SJCRH30 (cell line): ENCODE measurements around the gene FLII. TPM values are rescaled to one million over a fixed set of nuclear protein-coding genes. Genes with fewer than 3 reads are reported as not detected.

Experiments
- DNase-seq, 2 experiments: peaks; one replicate each; pipeline ENCODE4 v3.0.0-alpha.2; 2015 to 2020
- H3K27ac ChIP-seq: fragments of 250-450 bp; sonication (Bioruptor Pico); 2 replicates; pipeline ENCODE4 v1.5.1; 2020; ENCODE audit warnings: mild to moderate bottlenecking, moderate library complexity
- H3K27me3 ChIP-seq: fragments of 250-450 bp; sonication (Bioruptor Pico); 2 replicates; pipeline ENCODE4 v1.5.1; 2020; ENCODE audit warnings: mild to moderate bottlenecking, moderate library complexity
- H3K36me3 ChIP-seq: fragments of 250-450 bp; sonication (Bioruptor Pico); 2 replicates; pipeline ENCODE4 v1.5.1; 2020; ENCODE audit warnings: mild to moderate bottlenecking, moderate library complexity
- H3K4me1 ChIP-seq: fragments of 250-450 bp; sonication (Bioruptor Pico); 2 replicates; pipeline ENCODE4 v1.5.1; 2020; ENCODE audit warnings: mild to moderate bottlenecking, moderate library complexity
- H3K4me3 ChIP-seq: fragments of 250-450 bp; sonication (Bioruptor Pico); 2 replicates; pipeline ENCODE4 v1.5.1; 2020; ENCODE audit warnings: mild to moderate bottlenecking, moderate library complexity
- H3K9me3 ChIP-seq: fragments of 250-450 bp; sonication (Bioruptor Pico); replicated peaks from 2 replicates; pipeline ENCODE4 v1.5.1; 2020; ENCODE audit warnings: mild to moderate bottlenecking, moderate library complexity
- total RNA-seq: library from RNA; depleted of rRNA; stranded (reverse); fragments of >200 nt; shearing (Covaris generic); gene quantifications from 2 replicates; pipeline ENCODE4 v1.2.3, GENCODE V29; 2014

FLII gene
- total RNA-seq, 1 experiment from 2014 or later = 288 TPM

DNA sequence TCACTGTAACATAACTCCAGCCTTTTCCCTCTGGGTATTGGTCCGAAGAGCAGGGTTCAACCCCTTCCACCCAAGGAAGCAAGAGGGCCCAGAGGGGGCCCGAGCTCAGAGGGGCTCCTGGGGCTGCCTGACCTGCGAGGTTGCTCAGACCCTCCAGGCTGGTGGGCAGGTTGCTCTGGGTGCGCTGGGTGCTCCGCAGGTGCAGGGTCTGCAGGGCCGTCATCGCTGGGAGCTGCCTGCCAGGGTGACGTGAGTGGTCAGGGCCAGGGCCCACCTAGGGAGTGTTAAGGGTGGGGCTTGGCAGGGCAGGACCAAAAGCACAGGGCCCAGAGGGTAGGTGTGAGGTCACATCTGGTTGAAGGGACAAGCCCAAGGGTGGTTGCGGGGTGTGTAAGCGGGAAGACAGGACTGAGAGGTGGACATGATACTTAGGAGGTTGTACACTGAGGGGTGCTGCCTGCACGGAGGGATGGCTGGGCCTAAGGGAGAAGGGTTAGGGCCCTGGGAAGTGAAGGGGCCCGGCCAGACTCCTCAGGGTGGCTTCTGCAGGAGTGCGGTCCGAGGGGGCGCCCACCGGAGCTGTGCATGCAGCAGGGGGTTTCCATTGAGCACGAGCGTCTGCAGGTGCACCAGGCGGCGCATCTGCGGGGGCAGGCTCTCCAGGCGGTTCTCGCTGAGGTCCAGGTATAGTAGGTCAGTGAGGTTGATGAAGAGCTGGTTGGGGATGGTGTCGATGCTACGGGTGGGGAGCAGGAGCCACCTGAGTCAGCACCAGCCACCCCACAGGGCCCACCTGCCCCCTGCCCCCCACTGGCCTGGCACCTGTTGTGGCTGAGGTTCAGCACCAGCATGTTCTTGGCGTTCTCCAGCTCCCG lies 4.4 kb downstream of the FLII start:
- Histone ChIP-seq H3K9me3 (no peaks in the 10 kb centered on the region), H3K36me3 (peaks cover 65% of the 10 kb centered on the region), H3K27ac (no peak overlapping the region), H3K4me1 (peaks cover 4% of the 10 kb centered on the region; the same call in 1 of the 2 replicates), H3K4me3 (no peak overlapping the region), H3K27me3 (no peaks in the 10 kb centered on the region)
- no peak for DNase-seq

DNA sequence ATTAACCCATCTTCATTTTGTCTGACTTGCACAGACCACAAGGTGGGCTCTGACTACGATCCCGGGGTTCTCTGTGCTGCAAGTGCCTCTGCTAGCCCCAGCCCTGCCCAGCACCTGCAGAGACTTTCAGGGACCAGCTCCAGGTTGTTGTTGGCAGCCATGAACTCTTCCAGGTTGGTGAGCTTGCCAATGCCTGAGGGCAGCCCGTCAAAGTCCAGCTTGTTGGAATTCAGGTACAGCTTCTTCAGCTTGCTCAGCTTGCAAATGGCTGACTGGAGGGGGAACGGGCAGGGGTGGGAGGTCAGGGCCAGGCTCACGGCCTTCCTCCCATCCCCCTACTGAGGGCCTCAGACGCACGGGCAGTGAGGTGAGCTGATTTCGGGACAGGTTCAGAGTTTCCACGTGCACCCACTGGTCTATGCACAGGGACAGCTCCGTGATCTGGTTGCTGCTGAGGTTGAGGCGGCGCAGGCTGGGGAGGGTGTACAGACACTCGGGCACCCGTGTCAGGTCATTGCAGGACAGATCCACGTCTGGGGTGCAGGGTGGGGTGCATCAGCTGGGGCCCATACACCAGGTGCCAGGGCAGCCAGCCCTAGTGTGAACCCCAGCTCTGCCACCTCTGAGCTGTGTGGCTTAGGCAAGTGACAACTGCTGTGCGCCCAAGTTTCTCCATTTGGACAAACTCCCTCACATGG lies 5.2 kb downstream of the FLII start:
- no peak overlapping the region for H3K27ac ChIP-seq
- peaks cover 73% of the 10 kb centered on the region for H3K36me3 ChIP-seq
- no peaks in the 10 kb centered on the region for H3K27me3 ChIP-seq
- H3K4me1 ChIP-seq = peaks cover 4% of the 10 kb centered on the region; the same call in 1 of the 2 replicates
- H3K4me3 ChIP-seq = no peak overlapping the region
- DNase-seq = no peak
- no peaks in the 10 kb centered on the region for H3K9me3 ChIP-seq

DNA sequence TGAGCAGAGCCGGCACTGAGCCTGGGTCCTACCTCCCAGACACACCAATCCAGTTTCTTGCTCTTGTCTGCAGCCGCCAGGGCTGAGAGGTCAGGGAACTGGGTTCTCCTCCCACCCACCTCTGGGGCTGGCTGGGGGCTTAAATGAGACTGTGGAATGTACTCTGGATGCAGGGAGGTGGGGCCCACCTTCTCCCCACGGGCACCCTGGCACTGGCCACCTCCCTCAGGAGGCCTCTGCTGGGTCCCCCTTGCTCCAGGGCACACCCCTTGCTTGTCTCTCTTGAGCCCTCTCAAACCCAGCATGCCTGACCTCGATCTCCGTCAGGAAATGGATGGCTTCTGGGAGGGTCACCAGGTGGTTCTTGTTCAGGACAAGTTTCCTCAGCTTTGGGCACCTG lies 6.4 kb downstream of the FLII start:
- Histone ChIP-seq H3K4me1 (no peaks in the 10 kb centered on the region; the same call in 1 of the 2 replicates), H3K27me3 (no peaks in the 10 kb centered on the region), H3K27ac (no peak overlapping the region), H3K4me3 (no peak overlapping the region), H3K9me3 (no peaks in the 10 kb centered on the region), H3K36me3 (peaks cover 83% of the 10 kb centered on the region)
- DNase-seq = no peak

DNA sequence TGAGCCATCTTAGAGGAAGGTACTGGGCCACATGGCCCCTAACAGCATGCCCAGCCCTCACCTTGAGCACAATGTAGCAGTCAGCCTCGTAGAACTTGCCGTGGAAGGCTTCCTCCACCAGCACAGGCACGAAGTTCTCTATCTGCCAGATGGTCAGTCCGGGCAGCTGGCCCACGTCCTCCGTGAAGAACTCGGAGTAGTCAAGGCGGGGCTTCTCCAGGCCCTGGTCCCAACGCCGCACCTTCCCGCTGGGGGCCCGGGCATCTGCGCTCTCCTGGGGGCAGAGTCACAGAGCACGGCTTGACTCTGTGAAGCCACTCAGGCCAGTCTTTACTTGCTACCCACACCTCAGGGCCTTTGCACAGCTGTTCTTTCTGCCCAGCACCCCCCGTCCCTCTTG lies 7.3 kb downstream of the FLII start:
- H3K27me3 ChIP-seq = no peaks in the 10 kb centered on the region
- DNase-seq = no peak
- H3K9me3 ChIP-seq = no peaks in the 10 kb centered on the region
- no peaks in the 10 kb centered on the region for H3K4me1 ChIP-seq
- no peak overlapping the region for H3K27ac ChIP-seq
- peaks cover 90% of the 10 kb centered on the region for H3K36me3 ChIP-seq
- H3K4me3 ChIP-seq = no peak overlapping the region

DNA sequence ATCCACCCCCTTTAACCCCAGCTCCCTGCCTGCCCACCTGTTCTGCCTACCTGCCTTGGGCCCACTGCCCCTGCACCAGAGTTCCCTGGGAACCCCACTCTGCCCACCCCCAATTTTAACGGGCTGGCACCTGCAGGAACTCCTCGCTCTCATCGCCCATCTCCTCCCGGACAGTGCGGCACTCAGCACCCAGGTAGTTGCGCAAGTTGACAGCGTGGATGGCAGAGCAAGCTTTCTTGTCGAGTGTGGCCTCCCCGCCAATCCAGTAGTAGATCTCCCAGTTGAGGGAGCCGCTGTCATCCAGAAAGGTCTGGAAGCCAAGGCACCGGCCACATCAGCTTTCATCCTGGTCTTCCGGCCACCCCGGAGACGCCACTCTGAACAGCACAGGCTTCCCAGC lies 7.8 kb downstream of the FLII start:
- no peaks in the 10 kb centered on the region for H3K4me1 ChIP-seq
- no peaks in the 10 kb centered on the region for H3K27me3 ChIP-seq
- H3K4me3 ChIP-seq = no peak overlapping the region
- no peaks in the 10 kb centered on the region for H3K9me3 ChIP-seq
- peaks cover 91% of the 10 kb centered on the region for H3K36me3 ChIP-seq
- no peak for DNase-seq
- no peak overlapping the region for H3K27ac ChIP-seq

DNA sequence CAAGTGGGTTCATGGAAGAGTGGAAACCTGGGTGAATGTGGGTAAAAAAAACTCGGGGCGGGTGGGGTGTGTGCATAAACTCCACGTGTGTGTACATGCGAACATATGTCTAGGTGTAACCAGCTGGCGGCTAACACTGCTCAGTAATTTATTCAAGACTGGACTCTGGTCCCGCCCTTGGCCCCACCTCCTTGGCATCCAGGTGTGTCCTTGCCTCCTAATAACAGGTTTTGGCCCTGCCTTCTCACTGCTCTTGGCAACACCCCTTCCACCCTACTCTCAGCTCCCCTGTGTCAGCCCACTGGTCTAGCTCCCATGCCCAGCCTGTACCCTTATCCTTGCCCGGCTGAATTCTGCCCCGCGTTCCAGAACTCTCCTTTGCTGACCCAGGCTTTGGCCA lies 8.3 kb downstream of the FLII start:
- no peak for DNase-seq
- H3K4me1 ChIP-seq = no peaks in the 10 kb centered on the region
- H3K27me3 ChIP-seq = no peaks in the 10 kb centered on the region
- H3K4me3 ChIP-seq = no peak overlapping the region
- peaks cover 91% of the 10 kb centered on the region for H3K36me3 ChIP-seq
- H3K27ac ChIP-seq = no peak overlapping the region
- H3K9me3 ChIP-seq = no peaks in the 10 kb centered on the region

DNA sequence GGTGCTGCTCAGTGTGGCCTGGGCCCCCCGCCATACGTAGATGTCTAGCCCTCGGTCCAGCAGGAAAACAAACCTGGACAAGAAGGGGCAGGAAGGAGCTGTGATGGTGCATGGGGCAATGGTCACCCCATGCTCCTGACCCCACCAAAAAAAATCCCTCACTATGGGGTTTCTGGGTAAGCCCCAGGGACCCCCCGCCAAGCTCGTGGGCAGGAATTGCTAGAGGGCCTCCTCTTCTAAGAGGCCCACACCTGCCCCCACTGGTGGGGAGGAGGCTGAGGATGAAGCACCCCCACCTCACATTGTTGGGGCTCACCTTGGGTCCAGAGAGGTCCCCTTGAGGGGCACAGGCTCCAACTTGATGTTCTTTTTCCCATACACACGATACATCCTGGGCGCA lies 9.7 kb downstream of the FLII start:
- Histone ChIP-seq H3K27me3 (no peaks in the 10 kb centered on the region), H3K9me3 (no peaks in the 10 kb centered on the region), H3K36me3 (peaks cover 90% of the 10 kb centered on the region), H3K27ac (no peak overlapping the region), H3K4me3 (no peak overlapping the region), H3K4me1 (no peaks in the 10 kb centered on the region)
- no peak for DNase-seq

DNA sequence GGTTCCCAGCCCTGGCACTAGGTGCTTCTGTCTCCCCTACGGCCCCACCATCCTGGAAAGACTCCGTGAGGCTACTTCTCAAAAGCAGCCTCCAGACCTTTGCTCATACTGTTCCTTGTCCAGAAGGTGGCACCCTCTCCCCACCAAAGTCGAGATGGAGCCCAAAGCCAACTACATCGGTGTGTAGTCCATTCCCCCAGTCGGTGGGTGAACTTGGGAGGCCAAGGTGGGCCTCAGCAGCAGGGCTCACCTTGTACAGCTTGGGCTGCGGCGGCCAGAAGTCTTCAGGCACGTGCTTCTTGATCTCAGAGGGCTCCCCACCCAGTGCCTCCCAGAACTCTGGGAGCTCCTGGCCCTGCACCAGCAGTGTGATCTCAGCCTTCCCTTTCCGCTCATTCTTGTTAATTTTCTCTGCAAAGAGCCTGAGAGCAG lies 10.2 kb downstream of the FLII start:
- Histone ChIP-seq H3K4me3 (no peak overlapping the region), H3K27me3 (no peaks in the 10 kb centered on the region), H3K4me1 (no peaks in the 10 kb centered on the region), H3K36me3 (peaks cover 90% of the 10 kb centered on the region), H3K9me3 (no peaks in the 10 kb centered on the region), H3K27ac (no peak overlapping the region)
- peak; percentile 89 to 97 for DNase-seq

DNA sequence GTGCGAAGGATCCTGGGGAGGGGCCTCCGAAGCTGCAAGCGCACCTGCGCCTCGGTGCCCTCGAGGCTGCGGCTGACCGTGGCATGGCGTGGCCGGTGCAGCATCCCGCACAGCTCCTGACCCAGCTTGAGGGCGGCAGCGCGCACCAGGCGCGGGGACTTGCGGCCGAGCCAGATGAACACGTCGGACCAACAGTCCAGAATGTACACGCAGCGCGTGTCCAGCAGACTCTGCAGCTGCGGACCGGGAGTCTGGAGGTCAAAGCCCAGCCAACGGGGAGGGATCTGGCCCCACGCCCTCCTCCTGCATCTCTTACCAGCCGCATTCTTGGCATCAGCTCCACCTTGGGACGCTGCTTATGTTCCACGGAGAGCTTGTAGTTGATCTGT lies 10.9 kb downstream of the FLII start:
- no peaks in the 10 kb centered on the region for H3K27me3 ChIP-seq
- H3K9me3 ChIP-seq = no peaks in the 10 kb centered on the region
- no peak overlapping the region for H3K4me3 ChIP-seq
- DNase-seq = no peak
- peaks cover 90% of the 10 kb centered on the region for H3K36me3 ChIP-seq
- no peaks in the 10 kb centered on the region for H3K4me1 ChIP-seq
- no peak overlapping the region for H3K27ac ChIP-seq

DNA sequence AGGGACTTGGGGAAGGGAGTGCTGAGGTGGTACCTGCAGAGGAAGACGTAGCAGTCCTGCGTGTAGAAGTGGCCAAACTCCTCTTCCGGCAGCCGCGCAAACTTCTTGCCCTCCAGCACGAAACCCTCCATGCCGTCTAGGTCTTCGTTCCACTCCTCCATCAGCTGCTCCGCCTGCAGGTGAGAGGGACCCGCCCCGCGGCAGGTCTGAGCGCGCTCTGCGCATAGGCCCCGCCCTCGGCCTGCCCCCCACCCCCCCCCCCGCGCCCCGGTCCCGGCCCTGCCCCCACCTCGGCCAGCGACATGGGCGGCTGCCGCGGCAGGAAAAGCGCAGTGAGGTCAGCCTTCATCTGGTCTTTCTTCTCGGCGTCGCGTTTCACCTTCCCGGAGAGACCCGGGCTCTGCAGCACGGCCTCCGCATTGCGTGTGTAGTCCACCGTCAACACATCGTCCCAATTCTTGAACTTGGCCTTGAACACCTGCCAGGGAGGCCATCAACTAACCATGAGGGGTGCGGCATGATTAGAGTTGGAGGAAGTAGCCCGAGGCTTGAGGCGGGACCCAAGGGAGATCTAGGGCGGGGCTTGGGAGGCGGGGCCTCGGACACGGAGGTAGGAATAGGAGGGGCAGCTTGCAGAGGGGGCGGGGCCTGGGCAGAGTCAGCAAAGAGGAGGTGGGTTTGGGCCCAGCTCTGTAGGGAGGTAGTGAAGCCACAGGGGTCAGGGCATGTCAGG lies 11.5 kb downstream of the FLII start:
- no peaks in the 10 kb centered on the region for H3K27me3 ChIP-seq
- H3K4me1 ChIP-seq = no peaks in the 10 kb centered on the region
- H3K27ac ChIP-seq = no peak overlapping the region
- DNase-seq = peak; percentile 85 to 89
- peaks cover 86% of the 10 kb centered on the region for H3K36me3 ChIP-seq
- no peak overlapping the region for H3K4me3 ChIP-seq
- H3K9me3 ChIP-seq = no peaks in the 10 kb centered on the region

DNA sequence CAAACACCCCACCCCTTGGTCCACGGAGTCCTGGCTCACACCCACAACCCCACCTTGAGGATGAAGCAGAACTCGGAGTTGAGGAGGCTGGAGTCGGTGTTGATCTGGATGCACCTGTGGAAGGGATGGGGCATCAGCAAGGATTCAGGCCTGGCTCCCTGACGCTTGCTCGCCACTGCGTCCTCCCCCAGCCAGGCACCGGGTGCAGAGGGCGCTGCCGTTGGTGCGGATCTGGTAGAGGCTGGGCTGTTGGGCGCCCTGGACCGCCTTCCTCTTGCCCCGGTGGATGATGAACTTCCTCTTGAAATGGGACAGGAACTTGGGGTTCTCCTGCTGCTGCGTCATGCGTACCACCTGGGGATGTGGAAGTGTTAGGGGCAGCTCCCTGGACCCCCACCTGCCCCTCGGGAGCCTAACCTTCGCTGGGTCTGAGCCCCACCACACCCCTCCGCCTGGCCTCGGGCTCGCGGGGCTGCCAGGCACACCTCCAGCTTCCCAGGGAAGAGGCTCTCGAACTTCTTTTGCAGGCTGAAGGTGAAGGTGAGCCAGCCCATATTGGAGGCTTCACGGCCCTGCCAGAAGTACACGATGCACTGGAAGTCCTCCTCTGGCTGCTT lies 12.3 kb downstream of the FLII start:
- Histone ChIP-seq H3K4me1 (no peaks in the 10 kb centered on the region), H3K27me3 (no peaks in the 10 kb centered on the region), H3K9me3 (no peaks in the 10 kb centered on the region), H3K27ac (no peak overlapping the region), H3K4me3 (no peak overlapping the region), H3K36me3 (peaks cover 86% of the 10 kb centered on the region)
- DNase-seq = no peak

DNA sequence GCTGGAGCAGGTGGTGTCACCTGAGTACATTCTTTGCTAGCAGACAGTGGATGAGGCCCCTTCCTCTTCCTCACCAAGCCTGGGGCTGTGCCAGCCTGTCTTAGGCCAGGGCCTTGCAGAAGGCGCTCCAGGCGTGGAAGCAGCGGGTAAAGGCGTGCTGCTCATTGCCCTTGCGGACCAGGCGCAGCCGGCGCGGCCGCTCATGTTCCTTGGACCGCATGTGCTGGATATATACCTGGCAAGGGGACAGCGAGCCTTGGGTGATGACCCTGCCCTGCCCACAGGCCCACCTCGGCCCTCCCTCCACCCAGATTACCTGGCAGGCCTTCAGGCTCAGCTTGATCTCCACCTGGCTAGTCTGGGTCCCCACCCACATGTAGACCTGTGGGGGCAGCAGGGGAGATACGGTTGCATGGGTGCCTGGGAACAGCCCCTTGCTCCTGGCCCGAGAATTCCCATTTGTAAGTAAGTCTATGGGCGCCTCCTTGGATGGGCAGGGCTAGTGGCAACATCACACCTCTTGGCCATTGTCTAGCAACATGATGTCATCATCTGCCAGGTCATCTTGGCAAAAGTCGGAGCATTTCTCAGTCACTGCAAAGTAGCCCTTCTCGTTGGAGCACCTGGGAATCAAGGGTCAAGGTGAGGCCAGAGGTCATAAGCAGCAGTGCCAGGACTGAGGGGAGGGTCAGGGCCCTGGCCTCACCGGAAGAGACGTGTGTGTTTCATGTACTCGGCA lies 13.3 kb downstream of the FLII start:
- Histone ChIP-seq H3K9me3 (no peaks in the 10 kb centered on the region), H3K4me3 (no peak overlapping the region), H3K36me3 (peaks cover 84% of the 10 kb centered on the region), H3K4me1 (no peaks in the 10 kb centered on the region), H3K27ac (no peak overlapping the region), H3K27me3 (no peaks in the 10 kb centered on the region)
- DNase-seq = no peak

DNA sequence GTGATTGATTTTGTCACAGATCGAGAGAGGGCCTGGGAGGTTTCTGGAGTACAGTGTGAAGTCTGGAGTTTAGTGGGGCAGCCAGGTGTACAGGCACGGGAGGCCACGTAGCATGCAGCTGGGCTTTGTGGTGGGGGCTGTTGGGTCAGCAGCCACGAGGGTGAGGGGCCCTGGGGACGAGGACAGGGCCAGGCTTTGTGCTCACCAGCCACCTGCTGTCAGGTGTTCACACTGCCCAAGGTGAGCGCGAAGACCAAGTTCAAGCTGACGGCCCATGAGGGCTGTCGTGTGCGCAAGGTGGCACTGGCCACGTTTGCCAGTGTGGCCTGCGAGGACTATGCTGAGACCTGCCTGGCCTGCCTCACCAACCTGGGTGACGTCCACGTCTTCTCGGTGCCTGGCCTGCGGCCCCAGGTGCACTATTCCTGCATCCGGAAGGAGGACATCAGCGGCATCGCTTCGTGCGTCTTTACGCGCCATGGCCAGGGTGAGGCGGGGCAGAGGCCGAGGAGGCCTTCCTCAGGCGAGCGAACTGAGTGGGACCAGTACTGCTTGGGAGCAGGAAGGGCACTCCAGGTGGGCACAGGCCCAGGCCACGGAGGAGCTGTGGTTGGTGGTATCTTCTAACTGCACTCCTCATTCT lies 17.2 kb downstream of the FLII start:
- Histone ChIP-seq H3K27ac (no peak overlapping the region), H3K4me3 (no peak overlapping the region), H3K36me3 (peaks cover 67% of the 10 kb centered on the region)

DNA sequence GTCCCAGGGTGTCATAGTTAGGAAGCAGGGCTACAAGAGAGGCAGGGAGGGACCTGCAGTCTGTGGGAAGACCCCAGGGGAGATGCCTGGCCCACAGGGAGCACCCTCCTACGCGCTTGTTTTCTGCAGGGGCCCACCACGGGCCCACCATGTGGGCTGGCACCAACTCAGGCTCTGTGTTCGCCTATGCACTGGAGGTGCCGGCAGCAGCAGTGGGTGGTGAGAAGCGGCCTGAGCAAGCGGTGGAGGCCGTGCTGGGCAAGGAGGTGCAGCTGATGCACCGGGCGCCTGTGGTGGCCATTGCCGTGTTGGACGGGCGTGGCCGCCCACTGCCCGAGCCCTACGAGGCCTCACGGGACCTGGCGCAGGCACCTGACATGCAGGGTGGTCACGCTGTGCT lies 18.1 kb downstream of the FLII start:
- Histone ChIP-seq H3K4me1 (no peaks in the 10 kb centered on the region), H3K4me3 (no peak overlapping the region), H3K9me3 (no peaks in the 10 kb centered on the region), H3K27ac (no peak overlapping the region), H3K27me3 (no peaks in the 10 kb centered on the region), H3K36me3 (peaks cover 66% of the 10 kb centered on the region)
- no peak for DNase-seq

More for the DNA sequence above, 17.2 kb downstream of the FLII start:
- no peaks in the 10 kb centered on the region for H3K27me3 ChIP-seq
- no peaks in the 10 kb centered on the region for H3K9me3 ChIP-seq
- DNase-seq = no peak
- H3K4me1 ChIP-seq = no peaks in the 10 kb centered on the region
